ENCODE results near the gene TOP3A. TPM values are rescaled to one million over a fixed set of nuclear protein-coding genes. Genes with fewer than 3 reads are reported as not detected.
A peak's percentile ranks its signal among the peaks of the same experiment; 100 is the strongest.

Gene TOP3A
- 10 to 100 TPM; 34.0 to 60.4 (median 52.8) TPM for total RNA-seq
- 40.5 TPM for total RNA-seq (2013)
- total RNA-seq, result 31.8 to 97.8 (median 63.3) reads per million in 29 experiments

GRCh38 chr17:18314731-18315561 lies at the start of gene TOP3A, which contains the start of gene SMCR8:
Gene TOP3A (minus strand): TSS chr17:18314994. CDS start chr17:18314778, 216 bp downstream.
Gene SMCR8 (plus strand): TSS chr17:18315293. CDS start chr17:18315790, 497 bp downstream.
- ATAC-seq (replicated peaks in 1 of 4), result peak; percentile 94 to 96 (median 96)
- H3K27me3 ChIP-seq (replicated peaks in 1 of 2; ENCODE audit: control insufficient read depth in 2 of 2, extremely low read depth in 1 of 2, insufficient read depth in 2 of 2, low read length in 1 of 2), result no peaks in the 10 kb centered on the region
- peaks cover 34% of the 10 kb centered on the region for H3K36me3 Mint-ChIP-seq
- peaks cover 0 to 37% of the 10 kb centered on the region in 2 donors for H3K36me3 ChIP-seq (ENCODE audit: control insufficient read depth in 2 of 2, extremely low read depth in 1 of 2, insufficient read depth in 1 of 2, low read length in 1 of 2)
- peak within 1 kb of the TSS; percentile 96 to 100 for H3K27ac Mint-ChIP-seq
- peaks cover 0 to 4% (median 0%) of the 10 kb centered on the region in 3 donors for H3K9me3 Mint-ChIP-seq
- under 1% methylated on average over 78 of the region's 78 CpGs for WGBS (ENCODE audit: insufficient coverage)
- ChIA-PET POLR2A (interaction anchor here in 1 of 2 donors (0.6 kb wide), 1 partner anchor 1662 kb away, joined by 4 read pairs; no protein-coding TSS in a partner anchor), CTCF (interaction anchor here in 1 of 2 donors (0.6 kb wide), 1 partner anchor 881 kb away, joined by 3 read pairs; no protein-coding TSS in a partner anchor)
- peak within 1 kb of the TSS; percentile 70 to 95 for H3K4me3 ChIP-seq (ENCODE audit: control insufficient read depth in 1 of 2, extremely low read depth in 1 of 2, low read length in 1 of 2)
- H3K4me1 ChIP-seq (ENCODE audit: control insufficient read depth in 1 of 2, extremely low read depth in 1 of 2, insufficient read depth in 2 of 2, low read length in 2 of 2), result peaks cover 29 to 74% of the 10 kb centered on the region in 2 experiments
- peaks cover 75 to 84% (median 81%) of the 10 kb centered on the region in 3 donors for H3K4me1 Mint-ChIP-seq
- DNase-seq, result peak; percentile 92 to 99 (median 98)
- H3K4me3 Mint-ChIP-seq, result peak within 1 kb of the TSS; percentile 92 to 96 (median 93)
- no peaks in the 10 kb centered on the region for H3K27me3 Mint-ChIP-seq
- H3K27ac ChIP-seq (ENCODE audit: low read length), result peak within 1 kb of the TSS; percentile 82
- no peaks in the 10 kb centered on the region for H3K9me3 ChIP-seq

- ChIA-PET POLR2A (no interaction called here), CTCF (no interaction called here)
- no peaks in the 10 kb centered on the region for H3K9me3 Mint-ChIP-seq
- ATAC-seq (replicated peaks in 1 of 4), result no peak
- H3K4me1 ChIP-seq (ENCODE audit: control insufficient read depth in 1 of 2, extremely low read depth in 1 of 2, insufficient read depth in 2 of 2, low read length in 2 of 2), result peaks cover 3 to 22% of the 10 kb centered on the region in 2 experiments
- H3K4me1 Mint-ChIP-seq, result peaks cover 10 to 15% (median 15%) of the 10 kb centered on the region in 3 donors
- no peaks in the 10 kb centered on the region for H3K27me3 Mint-ChIP-seq
- H3K4me3 Mint-ChIP-seq, result peak overlapping the region in 1 of 3 donors; percentile 13
- no peak for DNase-seq
- WGBS (ENCODE audit: insufficient coverage), result 100% methylated on average over 1 of the region's 6 CpGs
- H3K4me3 ChIP-seq (ENCODE audit: control insufficient read depth in 1 of 2, extremely low read depth in 1 of 2, low read length in 1 of 2), result no peak overlapping the region
- H3K27ac Mint-ChIP-seq, result no peak overlapping the region
- H3K36me3 ChIP-seq (ENCODE audit: control insufficient read depth in 2 of 2, extremely low read depth in 1 of 2, insufficient read depth in 1 of 2, low read length in 1 of 2), result no peaks in the 10 kb centered on the region
- H3K36me3 Mint-ChIP-seq, result no peaks in the 10 kb centered on the region
- no peaks in the 10 kb centered on the region for H3K9me3 ChIP-seq
- H3K27me3 ChIP-seq (replicated peaks in 1 of 2; ENCODE audit: control insufficient read depth in 2 of 2, extremely low read depth in 1 of 2, insufficient read depth in 2 of 2, low read length in 1 of 2), result no peaks in the 10 kb centered on the region
- no peak overlapping the region for H3K27ac ChIP-seq (ENCODE audit: low read length)
Observed at GRCh38 chr17:18364166-18364565, 49.4 kb upstream of the TOP3A start.

- H3K27ac Mint-ChIP-seq, result peak within 1 kb of the TSS; percentile 70 to 86
- no peaks in the 10 kb centered on the region for H3K27me3 Mint-ChIP-seq
- POLR2A ChIA-PET, result no interaction called here
- H3K4me3 Mint-ChIP-seq, result peak within 1 kb of the TSS; percentile 85 to 89 (median 89)
- H3K4me1 Mint-ChIP-seq, result peaks cover 10 to 15% (median 15%) of the 10 kb centered on the region in 3 donors
- Histone ChIP-seq H3K27ac (ENCODE audit: low read length) (peak within 1 kb of the TSS; percentile 23), H3K9me3 (no peaks in the 10 kb centered on the region), H3K4me3 (ENCODE audit: control insufficient read depth in 1 of 2, extremely low read depth in 1 of 2, low read length in 1 of 2) (peak within 1 kb of the TSS; percentile 68 to 92), H3K4me1 (ENCODE audit: control insufficient read depth in 1 of 2, extremely low read depth in 1 of 2, insufficient read depth in 2 of 2, low read length in 2 of 2) (peaks cover 3 to 22% of the 10 kb centered on the region in 2 experiments), H3K27me3 (replicated peaks in 1 of 2; ENCODE audit: control insufficient read depth in 2 of 2, extremely low read depth in 1 of 2, insufficient read depth in 2 of 2, low read length in 1 of 2) (no peaks in the 10 kb centered on the region), H3K36me3 (ENCODE audit: control insufficient read depth in 2 of 2, extremely low read depth in 1 of 2, insufficient read depth in 1 of 2, low read length in 1 of 2) (peaks cover 0 to 2% of the 10 kb centered on the region in 2 donors)
- DNase-seq, result peak; percentile 78 to 94 (median 87)
- CTCF ChIA-PET, result interaction anchor here in 1 of 2 donors (0.6 kb wide), 1 partner anchor 43 kb away, joined by 3 read pairs; no protein-coding TSS in a partner anchor
- no peaks in the 10 kb centered on the region for H3K9me3 Mint-ChIP-seq
- H3K36me3 Mint-ChIP-seq, result no peaks in the 10 kb centered on the region
- ATAC-seq (replicated peaks in 1 of 4), result peak; percentile 100
- WGBS (ENCODE audit: insufficient coverage), result under 1% methylated on average over 60 of the region's 76 CpGs
Observed at GRCh38 chr17:18363101-18364049, 48.6 kb upstream of the TOP3A start, which contains the start of gene SHMT1. Gene SHMT1 (minus strand): TSS chr17:18363550. CDS start chr17:18355981, 7,569 bp downstream.

GRCh38 chr17:18362698-18363100 lies 47.9 kb upstream of the TOP3A start:
- Histone ChIP-seq H3K4me1 (ENCODE audit: control insufficient read depth in 1 of 2, extremely low read depth in 1 of 2, insufficient read depth in 2 of 2, low read length in 2 of 2) (peaks cover 3 to 22% of the 10 kb centered on the region in 2 experiments), H3K36me3 (ENCODE audit: control insufficient read depth in 2 of 2, extremely low read depth in 1 of 2, insufficient read depth in 1 of 2, low read length in 1 of 2) (peaks cover 0 to 2% of the 10 kb centered on the region in 2 donors), H3K9me3 (no peaks in the 10 kb centered on the region), H3K27ac (ENCODE audit: low read length) (peak overlapping the region; percentile 23), H3K4me3 (ENCODE audit: control insufficient read depth in 1 of 2, extremely low read depth in 1 of 2, low read length in 1 of 2) (peak overlapping the region; percentile 68 to 92), H3K27me3 (replicated peaks in 1 of 2; ENCODE audit: control insufficient read depth in 2 of 2, extremely low read depth in 1 of 2, insufficient read depth in 2 of 2, low read length in 1 of 2) (no peaks in the 10 kb centered on the region)
- Mint-ChIP-seq H3K27me3 (no peaks in the 10 kb centered on the region), H3K4me1 (peaks cover 10 to 15% (median 15%) of the 10 kb centered on the region in 3 donors), H3K9me3 (no peaks in the 10 kb centered on the region), H3K4me3 (peak overlapping the region; percentile 85 to 89 (median 89)), H3K36me3 (no peaks in the 10 kb centered on the region), H3K27ac (peak overlapping the region in 1 of 2 donors; percentile 61)
- DNase-seq (peak in 4 of 35 experiments; percentile 1 to 12 (median 8)), ATAC-seq (replicated peaks in 1 of 4) (peak in 2 of 4 experiments; percentile 0 to 2)
- POLR2A ChIA-PET, result no interaction called here
- CTCF ChIA-PET, result interaction anchor here in 1 of 2 donors (0.5 to 0.6 kb wide), 2 partner anchors 42 to 342 kb away, joined by 3 read pairs; no protein-coding TSS in a partner anchor
- WGBS (ENCODE audit: insufficient coverage), result 18% methylated on average over 10 of the region's 14 CpGs

GRCh38 chr17:18361837-18362697 lies 47.3 kb upstream of the TOP3A start:
- H3K27ac Mint-ChIP-seq, result peak overlapping the region in 1 of 2 donors; percentile 61
- peaks cover 0 to 2% of the 10 kb centered on the region in 2 donors for H3K36me3 ChIP-seq (ENCODE audit: control insufficient read depth in 2 of 2, extremely low read depth in 1 of 2, insufficient read depth in 1 of 2, low read length in 1 of 2)
- ATAC-seq (replicated peaks in 1 of 4) (no peak), DNase-seq (no peak)
- peak overlapping the region in 1 of 2 donors; percentile 92 for H3K4me3 ChIP-seq (ENCODE audit: control insufficient read depth in 1 of 2, extremely low read depth in 1 of 2, low read length in 1 of 2)
- peak overlapping the region; percentile 85 to 89 (median 89) for H3K4me3 Mint-ChIP-seq
- no peaks in the 10 kb centered on the region for H3K9me3 ChIP-seq
- ChIA-PET POLR2A (interaction anchor here in 1 of 2 donors (0.6 to 0.7 kb wide), 2 partner anchors 22 to 31 kb away, joined by 3 to 5 read pairs; no protein-coding TSS in a partner anchor), CTCF (interaction anchor here (0.5 to 0.6 kb wide), 2 partner anchors 41 to 341 kb away, joined by 3 to 4 read pairs; no protein-coding TSS in a partner anchor)
- no peaks in the 10 kb centered on the region for H3K27me3 ChIP-seq (replicated peaks in 1 of 2; ENCODE audit: control insufficient read depth in 2 of 2, extremely low read depth in 1 of 2, insufficient read depth in 2 of 2, low read length in 1 of 2)
- H3K27me3 Mint-ChIP-seq, result no peaks in the 10 kb centered on the region
- H3K4me1 ChIP-seq (ENCODE audit: control insufficient read depth in 1 of 2, extremely low read depth in 1 of 2, insufficient read depth in 2 of 2, low read length in 2 of 2), result peaks cover 3 to 22% of the 10 kb centered on the region in 2 experiments
- no peaks in the 10 kb centered on the region for H3K36me3 Mint-ChIP-seq
- peaks cover 10 to 15% (median 15%) of the 10 kb centered on the region in 3 donors for H3K4me1 Mint-ChIP-seq
- H3K9me3 Mint-ChIP-seq, result no peaks in the 10 kb centered on the region
- WGBS (ENCODE audit: insufficient coverage), result 81% methylated on average over 7 of the region's 15 CpGs
- H3K27ac ChIP-seq (ENCODE audit: low read length), result no peak overlapping the region
